ENCODE measurements around the gene PTGER4.
"Not testable (repeated sequence)": the region's sequence is repeated elsewhere in the genome, so short reads cannot be mapped to it uniquely, and the experiment has no call there.

PTGER4 gene

GRCh38 chr5:40654377-40654991 is 25.2 kb upstream of the PTGER4 start:
- H3K4me1 ChIP-seq (ENCODE audit: control insufficient read depth, insufficient read depth, low read length): no peaks in the 10 kb centered on the region
- no peak overlapping the region for H3K4me3 ChIP-seq (ENCODE audit: low read length)
- H3K27ac ChIP-seq (ENCODE audit: low read depth, low read length): no peak overlapping the region
- no peak overlapping the region for H3K9ac ChIP-seq (ENCODE audit: low read length)
- H3K27me3 ChIP-seq (ENCODE audit: control insufficient read depth, insufficient read depth, low read length): no peaks in the 10 kb centered on the region
- H3K36me3 ChIP-seq (ENCODE audit: control insufficient read depth, insufficient read depth, low read length): no peaks in the 10 kb centered on the region

DNA sequence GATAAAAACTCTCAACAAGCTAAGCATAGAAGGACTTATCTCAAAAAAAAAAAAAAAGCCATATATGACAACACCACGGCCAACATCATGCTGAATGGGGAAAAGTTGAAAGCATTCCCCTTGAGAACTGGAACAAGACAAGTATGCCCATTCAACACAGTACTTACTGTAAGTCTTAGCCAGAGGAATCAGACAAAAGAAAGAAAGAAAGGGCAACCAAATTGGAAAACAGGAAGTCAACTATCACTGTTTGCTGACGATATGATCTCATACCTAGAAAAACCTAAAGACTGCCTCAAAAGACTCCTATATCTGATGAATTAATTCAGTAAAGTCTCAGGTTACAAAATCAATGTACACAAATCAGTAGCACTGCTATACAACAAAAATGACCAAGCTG is 24.6 kb upstream of the PTGER4 start:
- Histone ChIP-seq H3K4me3 (ENCODE audit: low read length) (no peak overlapping the region), H3K36me3 (ENCODE audit: control insufficient read depth, insufficient read depth, low read length) (no peaks in the 10 kb centered on the region), H3K4me1 (ENCODE audit: control insufficient read depth, insufficient read depth, low read length) (no peaks in the 10 kb centered on the region), H3K27ac (ENCODE audit: low read depth, low read length) (no peak overlapping the region), H3K9ac (ENCODE audit: low read length) (no peak overlapping the region), H3K27me3 (ENCODE audit: control insufficient read depth, insufficient read depth, low read length) (no peaks in the 10 kb centered on the region)

DNA sequence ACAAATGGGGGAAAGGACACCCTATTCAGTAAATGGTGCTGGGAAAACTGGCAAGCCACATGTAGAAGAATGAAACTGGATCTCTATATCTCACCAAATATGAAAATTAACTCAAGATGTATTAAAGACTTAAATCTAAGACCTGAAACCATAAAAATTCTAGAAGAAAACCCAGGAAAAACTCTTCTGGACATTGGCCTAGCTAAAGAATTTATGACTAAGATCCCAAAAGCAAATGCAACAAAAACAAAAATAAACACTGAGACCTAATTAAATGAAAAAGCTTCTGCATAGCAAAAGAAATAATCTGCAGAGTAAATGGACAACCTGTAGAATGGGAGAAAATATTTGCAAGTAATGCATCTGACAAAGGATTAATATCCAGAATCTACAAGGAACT is 23.6 kb upstream of the PTGER4 start:
- not testable (repeated sequence) for H3K4me3 ChIP-seq (ENCODE audit: low read length); H3K4me1 ChIP-seq (ENCODE audit: control insufficient read depth, insufficient read depth, low read length); H3K36me3 ChIP-seq (ENCODE audit: control insufficient read depth, insufficient read depth, low read length); H3K27me3 ChIP-seq (ENCODE audit: control insufficient read depth, insufficient read depth, low read length); H3K9ac ChIP-seq (ENCODE audit: low read length); H3K27ac ChIP-seq (ENCODE audit: low read depth, low read length)

DNA sequence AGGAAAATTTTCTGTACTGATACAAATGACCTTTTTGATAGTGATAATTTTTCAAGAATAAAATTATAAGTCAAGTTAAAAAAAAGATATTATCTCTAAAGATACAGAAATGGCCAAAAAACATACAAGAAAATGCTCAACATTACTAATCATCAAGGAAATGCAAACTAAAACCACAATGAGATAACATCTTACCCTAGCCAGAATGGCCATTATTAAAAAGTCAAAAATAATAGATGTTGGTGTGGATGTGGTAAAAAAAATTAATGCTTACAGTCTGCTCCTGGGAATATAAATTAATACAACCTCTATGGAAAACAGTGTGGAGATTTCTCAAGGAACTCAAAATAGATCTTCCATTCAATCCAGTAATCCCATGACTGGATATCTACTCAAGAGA is 22.9 kb upstream of the PTGER4 start:
- H3K9ac ChIP-seq (ENCODE audit: low read length): no peak overlapping the region
- no peaks in the 10 kb centered on the region for H3K4me1 ChIP-seq (ENCODE audit: control insufficient read depth, insufficient read depth, low read length)
- no peak overlapping the region for H3K27ac ChIP-seq (ENCODE audit: low read depth, low read length)
- no peaks in the 10 kb centered on the region for H3K36me3 ChIP-seq (ENCODE audit: control insufficient read depth, insufficient read depth, low read length)
- no peaks in the 10 kb centered on the region for H3K27me3 ChIP-seq (ENCODE audit: control insufficient read depth, insufficient read depth, low read length)
- no peak overlapping the region for H3K4me3 ChIP-seq (ENCODE audit: low read length)

GRCh38 chr5:40660751-40661150 is 19.0 kb upstream of the PTGER4 start:
- H3K9ac ChIP-seq (ENCODE audit: low read length): no peak overlapping the region
- H3K4me1 ChIP-seq (ENCODE audit: control insufficient read depth, insufficient read depth, low read length): no peaks in the 10 kb centered on the region
- no peaks in the 10 kb centered on the region for H3K27me3 ChIP-seq (ENCODE audit: control insufficient read depth, insufficient read depth, low read length)
- H3K36me3 ChIP-seq (ENCODE audit: control insufficient read depth, insufficient read depth, low read length): no peaks in the 10 kb centered on the region
- H3K4me3 ChIP-seq (ENCODE audit: low read length): no peak overlapping the region
- no peak overlapping the region for H3K27ac ChIP-seq (ENCODE audit: low read depth, low read length)

- Histone ChIP-seq H3K27me3 (ENCODE audit: control insufficient read depth, insufficient read depth, low read length) (no peaks in the 10 kb centered on the region), H3K4me3 (ENCODE audit: low read length) (no peak overlapping the region), H3K9ac (ENCODE audit: low read length) (no peak overlapping the region), H3K27ac (ENCODE audit: low read depth, low read length) (no peak overlapping the region), H3K4me1 (ENCODE audit: control insufficient read depth, insufficient read depth, low read length) (no peaks in the 10 kb centered on the region), H3K36me3 (ENCODE audit: control insufficient read depth, insufficient read depth, low read length) (no peaks in the 10 kb centered on the region)
Observed at GRCh38 chr5:40665635-40666298, 13.9 kb upstream of the PTGER4 start.

DNA sequence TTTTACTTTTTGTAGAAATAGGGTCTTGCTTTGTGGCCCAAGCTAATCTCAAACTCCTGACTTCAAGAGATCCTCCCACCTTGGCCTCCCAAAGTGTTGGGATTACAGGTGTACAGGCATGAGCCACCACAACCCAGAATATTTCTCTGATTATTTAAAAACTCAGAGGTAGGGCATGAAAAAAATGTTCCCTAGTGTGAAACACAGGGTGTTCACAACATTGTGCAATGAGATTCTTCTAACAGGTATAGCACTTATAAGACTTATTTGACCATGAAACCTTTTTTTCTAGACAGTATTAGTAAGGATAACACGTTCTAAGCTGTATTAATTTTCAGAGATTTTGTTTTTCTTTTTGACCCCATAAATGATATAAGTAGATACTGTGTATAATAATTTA is 13.1 kb upstream of the PTGER4 start:
- Histone ChIP-seq H3K27ac (ENCODE audit: low read depth, low read length) (no peak overlapping the region), H3K4me1 (ENCODE audit: control insufficient read depth, insufficient read depth, low read length) (no peaks in the 10 kb centered on the region), H3K4me3 (ENCODE audit: low read length) (no peak overlapping the region), H3K9ac (ENCODE audit: low read length) (no peak overlapping the region), H3K36me3 (ENCODE audit: control insufficient read depth, insufficient read depth, low read length) (no peaks in the 10 kb centered on the region), H3K27me3 (ENCODE audit: control insufficient read depth, insufficient read depth, low read length) (no peaks in the 10 kb centered on the region)

DNA sequence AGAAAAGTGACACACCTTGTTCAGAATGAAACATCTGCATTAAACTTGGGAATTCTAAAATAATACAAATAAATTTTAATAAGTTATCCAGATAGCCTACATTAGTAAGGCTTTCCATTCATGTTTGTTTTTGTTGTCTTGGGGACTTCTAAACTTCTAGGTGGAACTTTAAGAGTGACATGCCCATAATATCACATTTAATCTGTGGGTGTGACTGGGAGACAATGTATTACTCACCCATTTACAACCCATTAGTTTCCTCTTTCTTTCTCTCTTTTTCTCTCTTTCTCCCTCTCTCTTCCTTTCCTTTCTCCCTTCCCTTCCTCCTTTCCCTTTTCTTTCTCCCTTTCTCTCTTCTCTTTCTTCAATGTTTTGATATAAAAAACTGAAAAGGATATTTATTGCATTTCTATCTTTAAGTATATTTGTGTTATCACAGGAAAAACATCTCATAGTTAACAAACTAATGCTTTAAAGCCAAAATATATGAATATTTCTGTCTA is 12.5 kb upstream of the PTGER4 start:
- H3K27me3 ChIP-seq (ENCODE audit: control insufficient read depth, insufficient read depth, low read length): no peaks in the 10 kb centered on the region
- no peak overlapping the region for H3K4me3 ChIP-seq (ENCODE audit: low read length)

DNA sequence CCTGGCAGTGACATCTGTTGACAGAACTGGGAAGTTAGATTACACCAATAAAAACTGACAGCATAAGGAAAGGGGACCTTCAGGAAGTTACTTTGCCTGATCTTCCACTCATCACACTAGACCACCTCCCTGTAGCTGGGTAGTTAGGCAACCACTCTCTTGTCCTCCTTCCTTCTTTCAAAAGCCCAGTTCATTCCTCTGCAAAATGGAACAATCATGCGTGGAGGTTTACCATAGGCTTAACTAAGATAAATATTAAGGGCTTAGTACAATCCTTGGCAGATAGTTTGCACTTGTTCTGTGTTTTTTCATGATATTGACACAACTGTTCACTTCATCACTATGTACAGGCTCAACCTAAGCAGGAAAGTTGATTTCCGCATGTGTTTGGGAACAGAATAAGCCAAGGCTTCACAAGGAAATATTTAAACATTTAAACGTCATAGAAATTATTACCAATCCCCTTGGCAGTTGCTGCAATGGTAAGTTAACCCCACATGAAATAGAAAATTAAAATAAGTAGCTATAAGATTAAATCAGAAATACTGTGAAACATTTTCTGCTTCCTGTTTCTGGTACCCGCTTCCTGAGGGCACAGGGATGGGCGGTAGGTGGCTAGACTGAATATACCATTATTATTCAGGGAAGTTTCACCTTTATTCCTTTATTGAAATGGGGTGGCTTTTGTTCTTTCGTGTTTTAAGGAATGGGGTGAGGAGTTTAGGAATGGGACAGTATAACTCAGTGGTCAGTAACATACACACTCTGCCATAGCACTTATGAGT is 9.9 kb upstream of the PTGER4 start:
- H3K27me3 ChIP-seq (ENCODE audit: control insufficient read depth, insufficient read depth, low read length): no peaks in the 10 kb centered on the region
- no peaks in the 10 kb centered on the region for H3K36me3 ChIP-seq (ENCODE audit: control insufficient read depth, insufficient read depth, low read length)
- no peak overlapping the region for H3K27ac ChIP-seq (ENCODE audit: low read depth, low read length)
- no peaks in the 10 kb centered on the region for H3K4me1 ChIP-seq (ENCODE audit: control insufficient read depth, insufficient read depth, low read length)
- no peak overlapping the region for H3K9ac ChIP-seq (ENCODE audit: low read length)
- no peak overlapping the region for H3K4me3 ChIP-seq (ENCODE audit: low read length)

More for the DNA sequence above, 12.5 kb upstream of the PTGER4 start:
- no peak overlapping the region for H3K27ac ChIP-seq (ENCODE audit: low read depth, low read length)
- H3K36me3 ChIP-seq (ENCODE audit: control insufficient read depth, insufficient read depth, low read length): no peaks in the 10 kb centered on the region
- no peak overlapping the region for H3K9ac ChIP-seq (ENCODE audit: low read length)
- H3K4me1 ChIP-seq (ENCODE audit: control insufficient read depth, insufficient read depth, low read length): no peaks in the 10 kb centered on the region

- Histone ChIP-seq H3K4me3 (ENCODE audit: low read length) (no peak overlapping the region), H3K36me3 (ENCODE audit: control insufficient read depth, insufficient read depth, low read length) (no peaks in the 10 kb centered on the region), H3K27ac (ENCODE audit: low read depth, low read length) (no peak overlapping the region), H3K9ac (ENCODE audit: low read length) (no peak overlapping the region), H3K27me3 (ENCODE audit: control insufficient read depth, insufficient read depth, low read length) (no peaks in the 10 kb centered on the region), H3K4me1 (ENCODE audit: control insufficient read depth, insufficient read depth, low read length) (no peaks in the 10 kb centered on the region)
Observed at GRCh38 chr5:40672425-40672824, 7.3 kb upstream of the PTGER4 start.

DNA sequence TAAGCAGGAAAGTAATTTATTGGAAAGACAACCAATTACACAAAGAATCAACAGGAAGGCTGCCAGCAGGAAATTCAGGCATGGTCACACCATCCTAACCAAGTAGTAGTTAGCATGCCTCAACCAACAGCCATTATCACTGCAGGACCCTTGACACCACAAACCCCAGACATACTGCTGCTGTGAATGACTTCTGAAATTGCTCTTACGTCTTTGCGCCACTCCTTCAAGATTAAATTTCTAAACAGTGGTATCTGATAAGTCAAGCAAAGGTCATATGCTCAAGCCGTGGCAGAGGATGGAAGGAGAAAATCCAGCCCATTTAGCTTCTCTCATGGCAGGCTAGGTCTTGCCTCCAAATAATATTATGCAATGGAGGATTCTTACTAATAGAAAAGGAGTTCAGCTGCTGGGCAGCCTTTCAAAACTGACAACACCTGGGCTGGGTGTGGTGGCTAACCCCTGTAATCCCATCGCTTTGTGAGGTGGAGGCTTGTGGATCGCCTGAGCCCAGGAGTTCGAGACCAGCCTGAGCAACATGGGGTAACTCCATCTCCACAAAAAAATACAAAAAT is 5.0 kb upstream of the PTGER4 start:
- H3K27me3 ChIP-seq (ENCODE audit: control insufficient read depth, insufficient read depth, low read length): no peaks in the 10 kb centered on the region
- H3K9ac ChIP-seq (ENCODE audit: low read length): no peak overlapping the region
- no peaks in the 10 kb centered on the region for H3K36me3 ChIP-seq (ENCODE audit: control insufficient read depth, insufficient read depth, low read length)
- no peaks in the 10 kb centered on the region for H3K4me1 ChIP-seq (ENCODE audit: control insufficient read depth, insufficient read depth, low read length)
- H3K27ac ChIP-seq (ENCODE audit: low read depth, low read length): no peak overlapping the region
- H3K4me3 ChIP-seq (ENCODE audit: low read length): no peak overlapping the region

GRCh38 chr5:40675396-40676133 is 4.2 kb upstream of the PTGER4 start:
- no peak overlapping the region for H3K27ac ChIP-seq (ENCODE audit: low read depth, low read length)
- H3K36me3 ChIP-seq (ENCODE audit: control insufficient read depth, insufficient read depth, low read length): no peaks in the 10 kb centered on the region
- H3K27me3 ChIP-seq (ENCODE audit: control insufficient read depth, insufficient read depth, low read length): no peaks in the 10 kb centered on the region
- no peak overlapping the region for H3K4me3 ChIP-seq (ENCODE audit: low read length)
- H3K9ac ChIP-seq (ENCODE audit: low read length): no peak overlapping the region
- H3K4me1 ChIP-seq (ENCODE audit: control insufficient read depth, insufficient read depth, low read length): no peaks in the 10 kb centered on the region

Measured in rectal smooth muscle tissue (tissue), 1 donor.